Smooth muscle cell (in vitro differentiated cells): ENCODE data around the gene KMT5C. TPM values are rescaled to one million over a fixed set of nuclear protein-coding genes. Genes with fewer than 3 reads are reported as not detected.

Experiments used
- DNase-seq: peaks from one replicate; lab custom pipeline; 2025; ENCODE audit not compliant: unreplicated experiment; lab: John Stamatoyannopoulos, UW
- H2AFZ ChIP-seq: fragments of 200-600 bp; sonication (generic); 2 replicates; pipeline ENCODE4 v1.6.0; 2016; ENCODE audit warnings: antibody characterized with exemption, low read depth, mild to moderate bottlenecking
- H3F3A ChIP-seq: fragments of 200-600 bp; sonication (generic); 2 replicates; pipeline ENCODE4 v1.6.0; 2017; ENCODE audit warnings: antibody characterized with exemption, low read depth
- H3K27ac ChIP-seq: fragments of 200-600 bp; sonication (generic); 2 replicates; pipeline ENCODE4 v1.5.1; 2016; ENCODE audit warnings: low read depth, mild to moderate bottlenecking
- H3K27me3 ChIP-seq: fragments of 200-600 bp; sonication (generic); 2 replicates; pipeline ENCODE4 v1.6.1; 2016; ENCODE audit warnings: low read depth, mild to moderate bottlenecking
- H3K36me3 ChIP-seq: fragments of 200-600 bp; sonication (generic); 2 replicates; pipeline ENCODE4 v1.5.1; 2016; ENCODE audit warnings: low read depth
- H3K4me1 ChIP-seq: fragments of 200-600 bp; sonication (generic); 2 replicates; pipeline ENCODE4 v1.5.1; 2016; ENCODE audit warnings: low read depth
- H3K4me2 ChIP-seq: fragments of 200-600 bp; sonication (generic); 2 replicates; pipeline ENCODE4 v1.6.0; 2016; ENCODE audit warnings: mild to moderate bottlenecking
- H3K4me3 ChIP-seq: fragments of 200-600 bp; sonication (generic); 2 replicates; pipeline ENCODE4 v1.5.1; 2016; ENCODE audit warnings: mild to moderate bottlenecking
- H3K79me2 ChIP-seq: fragments of 200-600 bp; sonication (generic); 2 replicates; pipeline ENCODE4 v1.6.0; 2016; ENCODE audit warnings: low read depth, mild to moderate bottlenecking
- H3K9ac ChIP-seq: fragments of 200-600 bp; sonication (generic); 2 replicates; pipeline ENCODE4 v1.6.0; 2016; ENCODE audit warnings: low read depth
- H3K9me3 ChIP-seq: fragments of 200-600 bp; sonication (generic); replicated peaks from 2 replicates; pipeline ENCODE4 v1.5.1; 2016; ENCODE audit warnings: low read depth
- H4K20me1 ChIP-seq: fragments of 200-600 bp; sonication (generic); 2 replicates; pipeline ENCODE4 v1.6.0; 2016; ENCODE audit warnings: low read depth
- WGBS: methylation state at CpG from one replicate; pipeline ENCODE4 v1.1.7; 2016; ENCODE audit warnings: low lambda C conversion rate; 5-methylcytosine and 5-hydroxymethylcytosine counted together
- polyA plus RNA-seq: library from polyadenylated mRNA; unstranded; fragments of >200 nt; fragmentation: Nextera tagmentation; extraction: Ambion mirVana; gene quantifications from 2 replicates; pipeline ENCODE4 v1.2.1, GENCODE V29; 2016
- total RNA-seq: library from RNA; depleted of rRNA; stranded (reverse); fragments of >200 nt; gene quantifications from 2 replicates; pipeline ENCODE4 v1.2.3, GENCODE V29; 2014
- TF ChIP-seq, protein P1 (sequence below): fragments of 200-600 bp; sonication (generic); IDR thresholded peaks from 2 replicates; pipeline ENCODE4 v1.5.1; 2017; ENCODE audit warnings: borderline replicate concordance, mild to moderate bottlenecking, antibody characterized with exemption; ENCODE audit not compliant: insufficient read depth, poor library complexity, severe bottlenecking

Gene KMT5C
- total and polyA plus RNA-seq, 2 experiments from 2014 or later, result 23.2 to 26.1 TPM

DNA sequence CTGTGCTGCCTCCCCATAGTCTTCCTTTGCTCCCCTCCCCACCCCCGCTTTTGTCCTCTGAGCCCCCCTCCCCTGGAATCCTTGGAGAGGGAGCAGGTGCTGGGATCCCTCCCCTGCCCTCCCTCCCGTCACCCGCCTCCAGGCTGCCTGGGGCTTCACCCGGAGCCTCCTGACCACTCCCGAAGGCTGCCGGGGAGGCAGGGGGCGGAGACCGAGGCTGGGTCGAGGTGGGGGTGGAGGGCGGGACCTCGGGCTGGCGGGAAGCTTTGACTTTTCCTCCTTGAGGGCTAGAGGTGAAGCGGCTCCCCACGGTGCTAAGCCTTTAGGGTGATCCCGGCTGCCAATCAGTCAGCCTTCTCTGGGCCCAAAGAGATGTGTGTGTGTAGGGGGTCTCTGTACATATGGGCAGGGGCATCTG lies 1.5 kb downstream of the KMT5C start:
- no peak for DNase-seq
- no peaks in the 10 kb centered on the region for H3F3A ChIP-seq
- H3K4me2 ChIP-seq, result peak overlapping the region; percentile 99
- no peaks in the 10 kb centered on the region for H3K9me3 ChIP-seq
- peaks cover 12% of the 10 kb centered on the region for H4K20me1 ChIP-seq
- H3K4me3 ChIP-seq, result peak overlapping the region; percentile 69
- H3K79me2 ChIP-seq, result peaks cover 15% of the 10 kb centered on the region
- no peaks in the 10 kb centered on the region for H3K36me3 ChIP-seq
- no peak overlapping the region for H2AFZ ChIP-seq
- H3K27ac ChIP-seq, result peak overlapping the region; percentile 77
- H3K27me3 ChIP-seq, result no peaks in the 10 kb centered on the region
- TF ChIP-seq, protein P1, sequence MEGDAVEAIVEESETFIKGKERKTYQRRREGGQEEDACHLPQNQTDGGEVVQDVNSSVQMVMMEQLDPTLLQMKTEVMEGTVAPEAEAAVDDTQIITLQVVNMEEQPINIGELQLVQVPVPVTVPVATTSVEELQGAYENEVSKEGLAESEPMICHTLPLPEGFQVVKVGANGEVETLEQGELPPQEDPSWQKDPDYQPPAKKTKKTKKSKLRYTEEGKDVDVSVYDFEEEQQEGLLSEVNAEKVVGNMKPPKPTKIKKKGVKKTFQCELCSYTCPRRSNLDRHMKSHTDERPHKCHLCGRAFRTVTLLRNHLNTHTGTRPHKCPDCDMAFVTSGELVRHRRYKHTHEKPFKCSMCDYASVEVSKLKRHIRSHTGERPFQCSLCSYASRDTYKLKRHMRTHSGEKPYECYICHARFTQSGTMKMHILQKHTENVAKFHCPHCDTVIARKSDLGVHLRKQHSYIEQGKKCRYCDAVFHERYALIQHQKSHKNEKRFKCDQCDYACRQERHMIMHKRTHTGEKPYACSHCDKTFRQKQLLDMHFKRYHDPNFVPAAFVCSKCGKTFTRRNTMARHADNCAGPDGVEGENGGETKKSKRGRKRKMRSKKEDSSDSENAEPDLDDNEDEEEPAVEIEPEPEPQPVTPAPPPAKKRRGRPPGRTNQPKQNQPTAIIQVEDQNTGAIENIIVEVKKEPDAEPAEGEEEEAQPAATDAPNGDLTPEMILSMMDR, result no peak
- WGBS, result 11% methylated on average over 3 of the region's 15 CpGs
- H3K4me1 ChIP-seq, result peaks cover 8% of the 10 kb centered on the region
- peak overlapping the region; percentile 87 for H3K9ac ChIP-seq

DNA sequence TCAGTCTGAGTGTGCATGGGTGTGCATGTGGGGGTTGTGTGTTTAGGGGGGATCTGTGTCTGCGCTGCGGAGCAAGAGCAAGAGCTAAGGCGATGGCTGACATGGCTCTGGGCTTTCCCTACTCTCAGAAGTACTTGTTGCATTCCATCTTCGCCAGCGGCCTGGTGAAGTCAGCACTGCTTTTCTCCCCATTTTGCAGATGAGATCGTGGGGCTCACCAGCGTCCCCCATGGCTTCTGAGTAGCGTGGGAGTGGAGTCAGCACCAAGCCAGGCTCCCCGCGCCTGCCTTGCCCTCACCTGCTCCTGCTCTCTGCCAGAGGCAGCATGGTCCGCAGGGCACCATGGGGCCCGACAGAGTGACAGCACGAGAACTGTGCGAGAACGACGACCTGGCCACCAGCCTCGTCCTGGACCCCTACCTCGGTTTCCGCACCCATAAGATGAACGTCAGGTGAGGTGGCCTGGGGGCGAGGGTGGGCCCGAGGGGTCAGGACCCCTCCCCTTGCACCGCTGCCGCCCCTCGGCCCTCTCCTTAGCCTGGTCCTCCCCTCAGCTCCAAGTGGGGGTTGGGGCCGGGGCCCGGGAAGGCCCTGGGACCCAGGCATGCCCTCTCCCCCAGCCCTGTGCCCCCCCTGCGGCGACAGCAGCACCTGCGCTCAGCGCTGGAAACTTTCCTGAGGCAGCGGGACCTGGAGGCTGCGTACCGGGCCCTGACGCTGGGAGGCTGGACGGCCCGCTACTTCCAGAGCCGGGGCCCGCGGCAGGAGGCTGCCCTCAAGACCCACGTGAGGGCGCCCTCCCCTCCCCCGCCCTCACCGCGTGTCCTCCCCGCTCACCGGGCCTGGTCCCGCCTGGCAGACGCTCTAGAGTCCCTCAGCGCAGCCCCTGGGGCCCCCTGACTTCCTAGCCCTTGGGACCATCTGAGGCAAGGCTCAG lies 2.2 kb downstream of the KMT5C start:
- peak overlapping the region; percentile 99 for H3K4me2 ChIP-seq
- peaks cover 15% of the 10 kb centered on the region for H3K79me2 ChIP-seq
- H3K27ac ChIP-seq, result no peak overlapping the region
- H4K20me1 ChIP-seq, result peaks cover 12% of the 10 kb centered on the region
- H3K4me1 ChIP-seq, result peaks cover 8% of the 10 kb centered on the region
- H2AFZ ChIP-seq, result no peak overlapping the region
- H3K27me3 ChIP-seq, result no peaks in the 10 kb centered on the region
- peak overlapping the region; percentile 69 for H3K4me3 ChIP-seq
- WGBS, result 86% methylated on average over 20 of the region's 50 CpGs
- no peak overlapping the region for H3K9ac ChIP-seq
- TF ChIP-seq, protein P1, result no peak
- no peaks in the 10 kb centered on the region for H3K9me3 ChIP-seq
- no peak for DNase-seq
- no peaks in the 10 kb centered on the region for H3K36me3 ChIP-seq
- no peaks in the 10 kb centered on the region for H3F3A ChIP-seq

DNA sequence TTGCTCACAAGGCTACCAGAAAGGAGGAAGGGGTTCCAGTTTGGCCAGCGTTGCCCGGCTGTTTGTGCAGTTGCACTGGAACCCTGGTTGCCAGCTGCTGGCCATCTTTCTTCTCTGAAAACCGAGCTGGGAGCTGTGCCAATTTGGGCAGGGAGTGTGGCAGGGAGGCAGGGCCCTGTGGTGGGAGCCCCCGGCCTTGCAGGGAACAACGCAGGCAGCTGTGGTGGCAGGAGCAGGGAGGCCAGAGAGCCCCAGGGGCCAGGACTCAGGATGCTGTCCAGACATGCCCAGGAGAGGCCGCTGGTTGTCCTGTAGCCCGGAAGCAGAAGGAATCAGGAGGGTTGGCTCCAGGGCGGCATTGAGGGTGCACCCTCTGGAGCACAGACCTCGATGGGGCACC lies 4.8 kb downstream of the KMT5C start:
- Histone ChIP-seq H3K4me2 (no peak overlapping the region), H3K36me3 (no peaks in the 10 kb centered on the region), H3K9me3 (no peaks in the 10 kb centered on the region), H3K9ac (no peak overlapping the region), H4K20me1 (peaks cover 12% of the 10 kb centered on the region), H3F3A (no peaks in the 10 kb centered on the region), H3K4me3 (no peak overlapping the region), H3K79me2 (peaks cover 15% of the 10 kb centered on the region), H3K27ac (no peak overlapping the region), H2AFZ (no peak overlapping the region), H3K27me3 (no peaks in the 10 kb centered on the region), H3K4me1 (peaks cover 13% of the 10 kb centered on the region)
- TF ChIP-seq, protein P1, result no peak
- WGBS, result 77% methylated on average over 9 of the region's 9 CpGs
- DNase-seq, result no peak
